Aortic smooth muscle cell (primary cell): ENCODE measurements around the gene GPSM1. TPM values are rescaled to one million over a fixed set of nuclear protein-coding genes. Genes with fewer than 3 reads are reported as not detected.

Source experiments
- total RNA-seq: library from RNA; depleted of rRNA; stranded (reverse); fragments of >200 nt; gene quantifications from 2 replicates; pipeline ENCODE4 v1.2.3, GENCODE V29; 2014

GPSM1 gene, protein sequence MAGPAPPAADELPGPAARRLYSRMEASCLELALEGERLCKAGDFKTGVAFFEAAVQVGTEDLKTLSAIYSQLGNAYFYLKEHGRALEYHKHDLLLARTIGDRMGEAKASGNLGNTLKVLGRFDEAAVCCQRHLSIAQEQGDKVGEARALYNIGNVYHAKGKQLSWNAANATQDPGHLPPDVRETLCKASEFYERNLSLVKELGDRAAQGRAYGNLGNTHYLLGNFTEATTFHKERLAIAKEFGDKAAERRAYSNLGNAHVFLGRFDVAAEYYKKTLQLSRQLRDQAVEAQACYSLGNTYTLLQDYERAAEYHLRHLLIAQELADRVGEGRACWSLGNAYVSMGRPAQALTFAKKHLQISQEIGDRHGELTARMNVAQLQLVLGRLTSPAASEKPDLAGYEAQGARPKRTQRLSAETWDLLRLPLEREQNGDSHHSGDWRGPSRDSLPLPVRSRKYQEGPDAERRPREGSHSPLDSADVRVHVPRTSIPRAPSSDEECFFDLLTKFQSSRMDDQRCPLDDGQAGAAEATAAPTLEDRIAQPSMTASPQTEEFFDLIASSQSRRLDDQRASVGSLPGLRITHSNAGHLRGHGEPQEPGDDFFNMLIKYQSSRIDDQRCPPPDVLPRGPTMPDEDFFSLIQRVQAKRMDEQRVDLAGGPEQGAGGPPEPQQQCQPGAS
- 41.7 and 50.7 TPM in 2 replicates for total RNA-seq

DNA sequence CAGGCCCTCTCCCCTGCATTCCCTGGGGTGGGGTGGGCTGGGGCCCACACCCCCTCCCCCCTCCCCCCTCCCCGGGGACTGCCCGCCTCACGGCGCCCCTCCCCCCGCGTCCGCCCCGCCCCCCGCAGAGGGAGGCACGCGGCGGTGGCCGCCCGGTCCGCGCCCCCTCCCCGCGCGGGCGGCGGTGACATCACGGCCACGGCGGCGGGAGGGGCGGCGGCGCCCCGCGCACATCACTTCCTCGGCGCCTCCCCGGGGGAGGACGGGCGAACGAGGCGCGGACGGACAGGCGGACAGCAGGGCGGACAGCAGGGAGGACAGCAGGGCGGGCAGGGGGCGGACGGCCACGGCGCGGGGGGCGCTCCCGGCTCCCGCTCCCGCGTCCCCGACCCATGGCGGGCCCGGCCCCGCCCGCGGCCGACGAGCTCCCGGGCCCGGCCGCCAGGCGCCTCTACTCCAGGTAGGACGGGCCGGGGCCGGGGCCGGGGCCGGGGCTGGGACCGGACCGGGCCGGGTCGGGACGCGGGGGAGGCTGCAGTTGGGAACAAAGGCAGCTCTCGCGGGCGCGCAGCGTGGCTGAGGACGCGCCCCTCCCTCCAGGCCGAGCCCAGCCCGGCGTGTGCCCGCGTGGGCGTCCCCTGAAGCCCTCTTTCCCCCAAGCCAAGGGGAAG is at the start of gene GPSM1:
GPSM1 (plus strand) TSS at position 236 of the 671 bp plus-strand sequence; CDS start at position 393, 157 bp downstream.

DNA sequence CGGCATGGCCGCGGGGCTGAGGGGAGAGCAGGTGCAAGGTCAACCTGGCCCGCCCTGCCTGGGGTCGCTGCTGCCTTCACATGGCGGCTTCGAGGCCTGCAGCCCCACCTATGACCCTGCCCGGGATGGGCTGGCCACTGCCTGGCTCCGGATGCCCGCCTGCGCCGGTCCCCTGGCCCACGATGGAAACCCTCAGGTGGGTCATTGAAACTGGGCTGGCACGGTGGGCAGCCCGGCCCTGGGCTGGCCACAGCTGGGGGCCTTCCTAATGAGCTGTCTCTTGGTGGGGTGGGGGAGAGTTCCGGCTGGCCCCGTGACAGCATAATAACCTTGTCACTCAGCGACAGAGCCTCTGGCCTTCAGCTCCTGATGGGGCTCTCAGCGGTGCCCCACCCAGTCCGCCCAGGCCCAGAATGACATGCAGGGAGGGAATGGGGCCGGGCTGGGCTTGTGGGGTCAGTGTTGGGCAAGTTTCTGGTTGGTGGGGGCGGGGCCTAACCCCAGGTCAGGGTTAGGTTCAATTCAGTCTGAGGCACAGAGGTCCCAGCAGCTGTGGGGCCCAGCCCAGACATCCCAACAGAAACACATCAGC is 23.4 kb upstream of the GPSM1 start, which contains the start of gene CCDC187:
CCDC187 (minus strand) TSS at position 270 of the 592 bp plus-strand sequence; CDS start at position 6, 264 bp downstream.

DNA sequence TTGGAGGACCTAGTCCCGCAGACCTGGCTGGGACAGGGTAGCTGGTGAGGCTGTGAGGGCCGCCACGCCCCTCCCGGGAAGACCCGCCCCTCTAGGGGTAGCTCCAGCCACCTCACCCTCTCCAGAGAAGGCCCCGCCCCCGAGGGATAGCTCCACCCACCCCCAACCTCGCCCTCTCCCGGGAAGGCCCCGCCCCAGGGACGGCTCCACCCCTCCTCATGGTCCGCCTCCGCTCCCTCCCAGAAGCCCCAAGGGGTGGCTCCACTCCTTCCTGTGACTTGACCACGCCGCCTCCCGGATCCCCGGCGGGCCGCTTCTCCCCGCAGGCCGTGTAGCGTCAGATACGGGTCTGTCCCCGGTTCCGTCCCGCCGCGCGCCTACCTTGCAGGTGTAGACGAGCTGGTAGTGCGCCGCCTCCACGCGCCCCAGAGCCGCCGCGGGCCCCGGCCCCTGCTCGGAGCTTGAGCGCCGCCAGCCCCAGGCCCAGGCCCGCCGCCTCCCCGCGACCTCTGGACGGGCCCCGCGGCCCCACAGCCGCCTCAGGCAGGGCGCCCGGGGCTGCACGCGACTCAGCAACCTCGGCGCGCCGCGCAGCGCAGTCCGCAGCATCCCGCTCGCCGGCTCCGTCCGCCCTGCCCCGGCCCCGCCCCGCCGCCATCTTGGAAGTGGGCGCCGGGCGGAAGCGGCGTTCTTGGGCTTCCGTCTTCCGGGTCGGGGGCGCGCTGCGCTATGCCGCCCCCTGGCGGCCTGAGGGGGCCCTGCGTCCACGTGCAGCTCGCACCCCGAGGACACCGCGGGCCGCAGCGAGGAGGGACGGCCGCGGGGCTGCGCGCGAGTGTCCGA is 36.0 kb downstream of the GPSM1 start, which contains the start of gene DNLZ:
DNLZ (minus strand) TSS at position 639 of the 843 bp plus-strand sequence; CDS start at position 609, 30 bp downstream.

DNA sequence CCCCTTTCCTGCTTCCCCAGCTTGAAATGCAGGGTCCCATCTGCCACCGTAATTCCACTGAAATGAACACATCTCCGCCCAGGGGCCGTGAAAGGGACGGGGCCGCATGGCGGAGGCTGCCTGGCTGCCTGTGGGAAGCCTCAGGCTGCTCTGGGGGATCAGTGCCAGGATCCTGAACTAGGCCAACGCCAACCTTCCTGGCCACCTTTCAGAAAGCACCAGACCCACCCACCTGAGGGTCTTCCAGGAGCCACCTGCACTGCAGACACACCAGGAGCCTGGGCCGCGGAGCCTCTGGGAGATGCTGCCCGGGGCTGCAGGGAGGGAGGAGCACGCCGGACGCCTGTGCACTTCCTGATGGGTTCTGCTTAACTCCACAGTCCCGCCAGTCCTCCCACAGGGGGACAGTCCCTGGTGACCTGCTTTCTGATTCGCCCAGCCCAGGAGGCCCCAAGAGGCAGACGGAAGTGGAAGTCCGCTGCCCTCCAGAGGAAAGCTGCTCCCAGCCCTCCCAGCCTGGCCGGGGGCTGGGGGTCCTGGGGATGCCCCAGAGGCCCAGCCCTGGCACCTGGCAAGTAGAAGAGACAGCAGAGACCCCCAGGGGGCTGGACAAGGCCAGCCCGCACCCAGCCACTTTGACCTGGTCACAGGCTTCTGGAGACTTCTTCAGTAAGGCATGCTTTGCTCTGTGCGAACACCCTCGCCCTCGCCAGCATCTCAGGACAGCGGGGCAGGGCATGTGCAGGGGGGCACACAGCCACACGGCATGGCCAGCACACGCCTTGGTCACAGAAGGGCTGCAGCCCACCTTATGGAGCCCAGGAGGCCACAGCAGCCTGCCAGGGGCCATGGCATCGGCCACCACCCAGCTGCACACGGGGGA is 46.2 kb downstream of the GPSM1 start, which contains the start of gene CARD9:
CARD9 (minus strand) TSS at position 370 of the 883 bp plus-strand sequence. CDS start 1,591 bp downstream, outside the sequence.

DNA sequence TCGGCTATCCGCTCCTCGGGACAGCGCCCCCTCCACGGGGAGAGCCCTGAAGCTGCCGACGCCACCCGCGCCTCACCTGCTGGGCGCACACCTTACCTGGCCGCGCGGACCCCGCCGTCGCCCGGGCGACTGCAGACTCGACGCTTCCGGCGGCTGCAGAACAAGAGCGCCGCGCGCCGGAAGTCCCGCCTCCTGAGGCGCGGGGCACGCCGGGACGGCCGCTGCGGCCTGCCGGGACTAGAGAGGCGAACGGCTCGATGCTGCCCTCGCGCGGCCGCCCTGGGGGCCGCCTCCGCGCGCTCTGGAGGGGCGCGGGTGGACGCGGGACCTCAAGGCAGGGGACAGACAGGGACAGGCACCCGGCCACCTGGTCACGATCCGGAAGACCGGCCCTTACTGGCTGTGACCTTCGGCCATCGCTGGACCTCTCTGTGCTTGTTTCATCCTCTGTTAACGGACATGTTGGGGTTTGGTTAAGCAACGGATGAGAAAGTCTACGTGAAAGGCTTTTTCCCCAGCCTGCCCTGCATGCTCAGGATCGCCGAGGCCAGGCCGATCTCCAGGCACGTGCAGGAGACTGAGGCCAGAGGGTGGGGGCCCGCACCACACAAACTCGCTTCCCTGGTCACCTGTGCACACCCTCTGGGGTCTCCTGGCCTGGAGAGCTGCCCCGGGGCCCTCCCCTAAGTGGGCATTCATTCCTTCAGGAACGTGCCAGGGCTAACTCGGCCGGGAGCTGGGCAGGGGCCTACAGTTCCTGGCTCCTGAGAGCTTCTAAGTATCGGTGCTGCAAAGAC is 72.9 kb downstream of the GPSM1 start, which contains the start of gene SNAPC4:
SNAPC4 (minus strand) TSS at position 133 of the 797 bp plus-strand sequence. CDS start 1,742 bp downstream, outside the sequence.

Other genes starting within 250 kb of the GPSM1 start
- gene NACC2, start 232.2 kb upstream of the GPSM1 start, total RNA-seq, result 29.2 TPM in 2 replicates
- gene TMEM250, start 208.7 kb upstream of the GPSM1 start, total RNA-seq, result 38.2 and 42.3 TPM in 2 replicates
- gene LHX3, start 122.4 kb upstream of the GPSM1 start, total RNA-seq, result not detected in 2 replicates
- 8.6 and 9.9 TPM in 2 replicates for gene QSOX2, start 81.7 kb upstream of the GPSM1 start, total RNA-seq
- under 0.01 TPM in 2 replicates for gene CCDC187, start 23.4 kb upstream of the GPSM1 start, total RNA-seq
- 9.9 and 16.5 TPM in 2 replicates for gene DNLZ, start 36.2 kb downstream of the GPSM1 start, total RNA-seq
- gene CARD9, start 46.1 kb downstream of the GPSM1 start, total RNA-seq, result 2.6 and 4.1 TPM in 2 replicates
- 4.9 and 6.5 TPM in 2 replicates for gene SNAPC4, start 72.6 kb downstream of the GPSM1 start, total RNA-seq
- gene ENTR1, start 83.1 kb downstream of the GPSM1 start, total RNA-seq, result 22.9 and 24.6 TPM in 2 replicates
- 31.4 and 37.7 TPM in 2 replicates for gene PMPCA, start 83.1 kb downstream of the GPSM1 start, total RNA-seq
- 5.2 and 5.3 TPM in 2 replicates for gene INPP5E, start 112.3 kb downstream of the GPSM1 start, total RNA-seq
- 18.2 and 24.9 TPM in 2 replicates for gene SEC16A, start 155.5 kb downstream of the GPSM1 start, total RNA-seq
- gene NOTCH1, start 218.5 kb downstream of the GPSM1 start, total RNA-seq, result 23.5 and 39.6 TPM in 2 replicates